ENCODE measurements around the gene FAHD1.

DNA sequence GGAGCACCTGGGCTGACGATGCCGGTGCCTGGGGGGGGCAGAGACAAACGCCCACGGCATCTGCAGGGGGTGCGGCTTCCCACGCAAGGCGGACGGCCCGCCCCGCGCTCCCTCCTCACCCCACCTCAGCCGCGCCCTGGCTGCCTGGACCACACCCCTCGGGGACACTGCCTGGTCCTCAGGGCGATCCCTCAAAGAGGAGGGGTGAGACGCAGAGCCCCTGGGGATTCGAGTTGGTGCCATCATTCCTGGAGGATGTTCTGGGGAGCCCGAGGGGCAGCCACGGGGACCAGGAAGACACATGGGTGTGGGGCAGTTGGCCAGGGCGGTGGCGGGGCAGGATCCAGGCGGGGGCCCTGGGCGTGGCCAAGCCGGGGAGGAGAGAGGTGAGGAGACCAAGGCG is 37.4 kb upstream of the FAHD1 start:
- no peak for TF ChIP-seq GATA3 (IDR thresholded peaks at IDR 0.05; ENCODE audit: low read depth, low read length)
- no peak for TF ChIP-seq GATA2 (IDR thresholded peaks at IDR 0.05; ENCODE audit: low read depth, low read length)
